HEK293 (cell line): ENCODE results near the gene SPEM2.

Experiments used
- AEBP2 ChIP-seq: fragments of 450-650 bp; formaldehyde crosslinking; IDR thresholded peaks from 2 replicates; pipeline ENCODE4 v1.5.1; 2016; ENCODE audit warnings: missing biosample characterization, missing genetic modification characterization, borderline replicate concordance
- BCL11A ChIP-seq: fragments of 450-650 bp; formaldehyde crosslinking; IDR thresholded peaks from 2 replicates; pipeline ENCODE4 v1.5.1; 2016; ENCODE audit warnings: low read depth, missing biosample characterization, missing genetic modification characterization
- BCL6B ChIP-seq: fragments of 450-650 bp; formaldehyde crosslinking; IDR thresholded peaks from 2 replicates; pipeline ENCODE4 v1.5.1; 2017; ENCODE audit warnings: missing biosample characterization, missing genetic modification characterization
- FEZF1 ChIP-seq: fragments of 450-650 bp; formaldehyde crosslinking; IDR thresholded peaks from 2 replicates; pipeline ENCODE4 v1.5.1; 2016; ENCODE audit warnings: missing biosample characterization, missing genetic modification characterization
- HOXD13 ChIP-seq: sonication (generic); formaldehyde crosslinking; IDR thresholded peaks from 2 replicates; pipeline ENCODE4 v1.8.0; 2022; ENCODE audit warnings: missing genetic modification reagents, borderline replicate concordance
- KLF10 ChIP-seq: fragments of 450-650 bp; IDR thresholded peaks from 2 replicates; pipeline ENCODE4 v1.5.1; 2018; ENCODE audit warnings: missing biosample characterization, mild to moderate bottlenecking, missing genetic modification characterization
- KLF17 ChIP-seq: fragments of 450-650 bp; formaldehyde crosslinking; IDR thresholded peaks from 2 replicates; pipeline ENCODE4 v1.5.1; 2016; ENCODE audit warnings: missing biosample characterization, missing genetic modification characterization
- MEIS1 ChIP-seq: sonication (generic); formaldehyde crosslinking; IDR thresholded peaks from 2 replicates; pipeline ENCODE4 v1.8.1; 2022; ENCODE audit warnings: missing genetic modification reagents, mild to moderate bottlenecking, borderline replicate concordance
- SP3 ChIP-seq: fragments of 450-650 bp; formaldehyde crosslinking; IDR thresholded peaks from 2 replicates; pipeline ENCODE4 v1.5.1; 2016; ENCODE audit warnings: missing biosample characterization, missing genetic modification characterization
- ZBTB17 ChIP-seq: fragments of 450-650 bp; formaldehyde crosslinking; IDR thresholded peaks from 2 replicates; pipeline ENCODE4 v1.5.1; 2016; ENCODE audit warnings: missing biosample characterization, missing genetic modification characterization
- ZBTB6 ChIP-seq: fragments of 450-650 bp; formaldehyde crosslinking; IDR thresholded peaks from 2 replicates; pipeline ENCODE4 v1.5.1; 2017; ENCODE audit warnings: missing biosample characterization, missing genetic modification characterization
- ZBTB7A ChIP-seq: fragments of 450-650 bp; formaldehyde crosslinking; IDR thresholded peaks from 2 replicates; pipeline ENCODE4 v1.5.1; 2016; ENCODE audit warnings: low read depth, missing biosample characterization, missing genetic modification characterization
- ZBTB8A ChIP-seq: fragments of 450-650 bp; formaldehyde crosslinking; IDR thresholded peaks from 2 replicates; pipeline ENCODE4 v1.5.1; 2016; ENCODE audit warnings: missing biosample characterization, missing genetic modification characterization
- ZEB2 ChIP-seq: fragments of 450-650 bp; formaldehyde crosslinking; IDR thresholded peaks from 2 replicates; pipeline ENCODE4 v1.5.1; 2016; ENCODE audit warnings: missing biosample characterization, missing genetic modification characterization
- ZFHX2 ChIP-seq: fragments of 450-650 bp; formaldehyde crosslinking; conservative IDR thresholded peaks from 2 replicates; pipeline ENCODE4 v1.5.1; 2016; ENCODE audit warnings: missing biosample characterization, missing genetic modification characterization
- ZNF114 ChIP-seq: fragments of 450-650 bp; formaldehyde crosslinking; IDR thresholded peaks from 2 replicates; pipeline ENCODE4 v1.5.0; 2017; ENCODE audit warnings: missing biosample characterization, missing genetic modification characterization
- ZNF140 ChIP-seq: fragments of 450-650 bp; formaldehyde crosslinking; IDR thresholded peaks from 2 replicates; pipeline ENCODE4 v1.5.1; 2016; ENCODE audit warnings: missing biosample characterization, missing genetic modification characterization
- ZNF211 ChIP-seq: fragments of 450-650 bp; formaldehyde crosslinking; IDR thresholded peaks from 2 replicates; pipeline ENCODE4 v1.5.1; 2016; ENCODE audit warnings: low read depth, missing biosample characterization, missing genetic modification characterization
- ZNF324 ChIP-seq: fragments of 450-650 bp; formaldehyde crosslinking; IDR thresholded peaks from 2 replicates; pipeline ENCODE4 v1.5.1; 2016; ENCODE audit warnings: missing biosample characterization, missing genetic modification characterization
- ZNF416 ChIP-seq: fragments of 450-650 bp; formaldehyde crosslinking; IDR thresholded peaks from 2 replicates; pipeline ENCODE4 v1.5.1; 2016; ENCODE audit warnings: missing biosample characterization, missing genetic modification characterization
- ZNF48 ChIP-seq: fragments of 450-650 bp; formaldehyde crosslinking; IDR thresholded peaks from 2 replicates; pipeline ENCODE4 v1.5.1; 2016; ENCODE audit warnings: missing biosample characterization, missing genetic modification characterization
- ZNF560 ChIP-seq: fragments of 450-650 bp; formaldehyde crosslinking; IDR thresholded peaks from 2 replicates; pipeline ENCODE4 v1.5.1; 2017; ENCODE audit warnings: missing biosample characterization, missing genetic modification characterization, borderline replicate concordance
- ZNF571 ChIP-seq: fragments of 450-650 bp; formaldehyde crosslinking; IDR thresholded peaks from 2 replicates; pipeline ENCODE4 v1.5.0; 2017; ENCODE audit warnings: missing biosample characterization, missing genetic modification characterization
- ZNF621 ChIP-seq: fragments of 450-650 bp; formaldehyde crosslinking; IDR thresholded peaks from 2 replicates; pipeline ENCODE4 v1.5.1; 2017; ENCODE audit warnings: missing biosample characterization, missing genetic modification characterization
- ZNF654 ChIP-seq: fragments of 450-650 bp; formaldehyde crosslinking; IDR thresholded peaks from 2 replicates; pipeline ENCODE4 v1.5.1; 2016; ENCODE audit warnings: low read depth, missing biosample characterization, missing genetic modification characterization
- ZNF658 ChIP-seq: fragments of 450-650 bp; formaldehyde crosslinking; IDR thresholded peaks from 2 replicates; pipeline ENCODE4; 2016; ENCODE audit warnings: missing biosample characterization, missing genetic modification characterization
- ZNF704 ChIP-seq: fragments of 450-650 bp; formaldehyde crosslinking; IDR thresholded peaks from 2 replicates; pipeline ENCODE4 v1.5.1; 2016; ENCODE audit warnings: missing biosample characterization, missing genetic modification characterization
- ZNF747 ChIP-seq: fragments of 450-650 bp; formaldehyde crosslinking; IDR thresholded peaks from 2 replicates; pipeline ENCODE4 v1.5.1; 2016; ENCODE audit warnings: missing biosample characterization, missing genetic modification characterization
- ZNF776 ChIP-seq: fragments of 450-650 bp; formaldehyde crosslinking; IDR thresholded peaks from 2 replicates; pipeline ENCODE4 v1.5.0; 2017; ENCODE audit warnings: missing biosample characterization, missing genetic modification characterization, borderline replicate concordance
- ZNF843 ChIP-seq: fragments of 450-650 bp; formaldehyde crosslinking; IDR thresholded peaks from 2 replicates; pipeline ENCODE4 v1.5.1; 2016; ENCODE audit warnings: missing biosample characterization, missing genetic modification characterization
- ZSCAN5A ChIP-seq: fragments of 450-650 bp; formaldehyde crosslinking; IDR thresholded peaks from 2 replicates; pipeline ENCODE4 v1.5.1; 2016; ENCODE audit warnings: missing biosample characterization, missing genetic modification characterization

The SPEM2 gene

GRCh38 chr17:7435676-7436555, 10.5 kb downstream of the SPEM2 start (continued):
- TF ChIP-seq ZNF140: no peak
- TF ChIP-seq ZNF416: no peak
- TF ChIP-seq ZBTB8A (tag by site-specific recombination): 0 out of 2 replicates have a peak, but pooled peaks have one; percentile 19
- TF ChIP-seq ZNF776: no peak
- 0 out of 2 replicates have a peak, but pooled peaks have one; percentile 15 for TF ChIP-seq ZBTB17
- no peak for TF ChIP-seq ZNF654
- no peak for TF ChIP-seq FEZF1 (tag by site-specific recombination)
- TF ChIP-seq HOXD13 (CRISPR knock-in tag): no peak
- TF ChIP-seq BCL11A (tag by site-specific recombination): no peak
- no peak for TF ChIP-seq BCL6B (tag by site-specific recombination)
- TF ChIP-seq ZNF658 (tag by site-specific recombination): no peak
- no peak for TF ChIP-seq AEBP2 (tag by site-specific recombination)
- TF ChIP-seq ZNF114 (tag by site-specific recombination): no peak
- no peak for TF ChIP-seq ZNF571 (tag by site-specific recombination)
- TF ChIP-seq ZFHX2 (tag by site-specific recombination): peak; percentile 53; the same call in 1 of the 2 replicates
- TF ChIP-seq ZNF747 (tag by site-specific recombination): no peak
- no peak for TF ChIP-seq KLF17 (tag by site-specific recombination)
- TF ChIP-seq ZNF324 (tag by site-specific recombination): peak; percentile 14; the same call in 1 of the 2 replicates
- no peak for TF ChIP-seq ZNF704 (tag by site-specific recombination)
- TF ChIP-seq ZNF621 (tag by site-specific recombination): no peak
- TF ChIP-seq ZNF48 (tag by site-specific recombination): no peak
- TF ChIP-seq KLF10 (tag by site-specific recombination): no peak; the same call in 1 of the 2 replicates
- TF ChIP-seq MEIS1 (CRISPR knock-in tag): no peak
- no peak for TF ChIP-seq ZNF211 (tag by site-specific recombination)
- 0 out of 2 replicates have a peak, but pooled peaks have one; percentile 33 for TF ChIP-seq ZEB2 (tag by site-specific recombination)
- peak; percentile 21; the same call in 1 of the 2 replicates for TF ChIP-seq ZBTB6
- TF ChIP-seq SP3 (tag by site-specific recombination): no peak
- TF ChIP-seq ZBTB7A: no peak
- TF ChIP-seq ZNF843 (tag by site-specific recombination): no peak
- no peak for TF ChIP-seq ZSCAN5A (tag by site-specific recombination)
- no peak for TF ChIP-seq ZNF560 (tag by site-specific recombination)
